WERI-Rb-1 (cell line): ENCODE results near the gene CA6.
"Not testable (repeated sequence)": the region's sequence is repeated elsewhere in the genome, so short reads cannot be mapped to it uniquely, and the experiment has no call there.

ENCODE experiments used
- DNase-seq: peaks from one replicate; pipeline ENCODE4 v3.0.0-alpha.2; 2020
- H3K27ac ChIP-seq: fragments of 250-450 bp; sonication (Bioruptor Pico); 2 replicates; pipeline ENCODE4 v1.5.1; 2020; ENCODE audit warnings: mild to moderate bottlenecking, moderate library complexity
- H3K27me3 ChIP-seq: fragments of 250-450 bp; sonication (Bioruptor Pico); 2 replicates; pipeline ENCODE4 v1.5.1; 2021; ENCODE audit warnings: mild to moderate bottlenecking, low read depth, moderate library complexity; ENCODE audit not compliant: insufficient read depth, severe bottlenecking
- H3K36me3 ChIP-seq: fragments of 250-450 bp; sonication (Bioruptor Pico); 2 replicates; pipeline ENCODE4 v1.5.1; 2020; ENCODE audit warnings: mild to moderate bottlenecking, moderate library complexity
- H3K4me3 ChIP-seq: 2 replicates; pipeline ENCODE4 v1.5.1; 2011; ENCODE audit warnings: low read depth, mild to moderate bottlenecking, control low read depth, low read length
- H3K9me3 ChIP-seq: fragments of 250-450 bp; sonication (Bioruptor Pico); 2 replicates; pipeline ENCODE4 v1.5.1; 2021; ENCODE audit warnings: mild to moderate bottlenecking, moderate library complexity; ENCODE audit not compliant: severe bottlenecking
- TF ChIP-seq, protein P1 (sequence below): IDR thresholded peaks from 2 replicates; pipeline ENCODE4 v1.5.1; 2011; ENCODE audit warnings: low read depth, mild to moderate bottlenecking, control low read depth, inconsistent platforms, low read length

CA6 gene

DNA sequence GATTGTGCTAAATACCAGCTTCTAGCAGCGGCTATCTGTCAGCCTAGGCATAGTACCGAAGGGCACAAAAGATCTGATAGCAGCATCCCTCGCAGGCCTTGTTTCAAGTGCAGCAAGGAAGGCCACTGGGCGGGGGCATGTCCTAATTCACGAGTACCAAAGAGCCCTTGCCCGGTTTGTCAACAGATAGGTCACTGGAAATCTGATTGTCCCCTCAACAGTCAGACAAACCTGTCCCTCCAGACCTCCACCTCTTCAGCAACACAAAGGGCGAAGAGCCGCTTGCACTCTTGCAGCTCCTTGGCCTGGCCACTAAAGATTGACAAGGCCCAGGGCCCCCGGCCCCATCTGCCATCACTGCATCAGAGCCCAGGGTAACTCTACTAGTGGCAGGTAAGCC, 22.7 kb upstream of the CA6 start:
- no peak overlapping the region for H3K4me3 ChIP-seq
- TF ChIP-seq, protein P1, sequence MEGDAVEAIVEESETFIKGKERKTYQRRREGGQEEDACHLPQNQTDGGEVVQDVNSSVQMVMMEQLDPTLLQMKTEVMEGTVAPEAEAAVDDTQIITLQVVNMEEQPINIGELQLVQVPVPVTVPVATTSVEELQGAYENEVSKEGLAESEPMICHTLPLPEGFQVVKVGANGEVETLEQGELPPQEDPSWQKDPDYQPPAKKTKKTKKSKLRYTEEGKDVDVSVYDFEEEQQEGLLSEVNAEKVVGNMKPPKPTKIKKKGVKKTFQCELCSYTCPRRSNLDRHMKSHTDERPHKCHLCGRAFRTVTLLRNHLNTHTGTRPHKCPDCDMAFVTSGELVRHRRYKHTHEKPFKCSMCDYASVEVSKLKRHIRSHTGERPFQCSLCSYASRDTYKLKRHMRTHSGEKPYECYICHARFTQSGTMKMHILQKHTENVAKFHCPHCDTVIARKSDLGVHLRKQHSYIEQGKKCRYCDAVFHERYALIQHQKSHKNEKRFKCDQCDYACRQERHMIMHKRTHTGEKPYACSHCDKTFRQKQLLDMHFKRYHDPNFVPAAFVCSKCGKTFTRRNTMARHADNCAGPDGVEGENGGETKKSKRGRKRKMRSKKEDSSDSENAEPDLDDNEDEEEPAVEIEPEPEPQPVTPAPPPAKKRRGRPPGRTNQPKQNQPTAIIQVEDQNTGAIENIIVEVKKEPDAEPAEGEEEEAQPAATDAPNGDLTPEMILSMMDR: no peak
- H3K27me3 ChIP-seq: no peaks in the 10 kb centered on the region
- no peaks in the 10 kb centered on the region for H3K9me3 ChIP-seq
- H3K27ac ChIP-seq: no peak overlapping the region
- DNase-seq: no peak
- H3K36me3 ChIP-seq: no peaks in the 10 kb centered on the region

DNA sequence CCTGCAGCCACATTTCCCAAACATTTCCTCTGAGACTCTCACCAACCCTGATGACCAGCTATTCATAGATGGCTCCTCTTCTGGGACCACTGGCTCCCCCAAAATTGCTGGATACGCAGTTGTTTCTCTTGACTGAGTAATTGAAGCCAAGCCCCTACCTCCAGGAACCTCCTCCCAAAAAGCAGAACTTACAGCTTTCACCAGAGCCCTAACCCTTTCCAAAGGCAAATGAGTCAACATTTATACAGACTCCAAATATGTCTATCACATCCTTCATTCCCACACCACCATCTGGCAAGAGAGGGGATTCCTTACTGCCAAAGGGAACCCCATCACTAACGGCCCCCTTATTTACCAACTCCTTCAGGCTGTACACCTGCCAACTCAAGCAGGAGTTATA, 20.3 kb upstream of the CA6 start:
- TF ChIP-seq, protein P1: no peak
- Histone ChIP-seq H3K36me3 (no peaks in the 10 kb centered on the region), H3K4me3 (no peak overlapping the region), H3K9me3 (no peaks in the 10 kb centered on the region), H3K27ac (no peak overlapping the region), H3K27me3 (no peaks in the 10 kb centered on the region)
- no peak for DNase-seq

DNA sequence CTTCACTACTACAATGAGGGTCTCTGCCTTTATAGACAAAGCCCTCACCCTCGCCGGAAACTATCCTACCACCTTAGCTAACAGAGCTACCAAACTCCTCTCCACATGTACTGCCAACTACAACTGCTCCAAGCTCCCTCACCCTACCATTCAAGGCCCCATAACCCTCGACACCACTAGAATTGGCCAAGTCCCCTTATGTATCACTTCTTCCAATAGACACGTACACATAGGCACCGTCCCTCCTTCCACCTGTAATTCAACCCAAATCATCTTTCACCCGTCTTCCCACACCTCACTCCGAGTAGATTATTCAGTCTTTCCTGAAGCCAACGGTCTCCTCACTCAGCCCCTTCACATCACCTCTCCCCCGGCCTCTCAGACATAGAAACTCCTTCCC, 19.7 kb upstream of the CA6 start:
- Histone ChIP-seq H3K27ac (no peak overlapping the region), H3K36me3 (no peaks in the 10 kb centered on the region), H3K4me3 (no peak overlapping the region), H3K9me3 (no peaks in the 10 kb centered on the region), H3K27me3 (no peaks in the 10 kb centered on the region)
- TF ChIP-seq, protein P1: no peak
- no peak for DNase-seq

DNA sequence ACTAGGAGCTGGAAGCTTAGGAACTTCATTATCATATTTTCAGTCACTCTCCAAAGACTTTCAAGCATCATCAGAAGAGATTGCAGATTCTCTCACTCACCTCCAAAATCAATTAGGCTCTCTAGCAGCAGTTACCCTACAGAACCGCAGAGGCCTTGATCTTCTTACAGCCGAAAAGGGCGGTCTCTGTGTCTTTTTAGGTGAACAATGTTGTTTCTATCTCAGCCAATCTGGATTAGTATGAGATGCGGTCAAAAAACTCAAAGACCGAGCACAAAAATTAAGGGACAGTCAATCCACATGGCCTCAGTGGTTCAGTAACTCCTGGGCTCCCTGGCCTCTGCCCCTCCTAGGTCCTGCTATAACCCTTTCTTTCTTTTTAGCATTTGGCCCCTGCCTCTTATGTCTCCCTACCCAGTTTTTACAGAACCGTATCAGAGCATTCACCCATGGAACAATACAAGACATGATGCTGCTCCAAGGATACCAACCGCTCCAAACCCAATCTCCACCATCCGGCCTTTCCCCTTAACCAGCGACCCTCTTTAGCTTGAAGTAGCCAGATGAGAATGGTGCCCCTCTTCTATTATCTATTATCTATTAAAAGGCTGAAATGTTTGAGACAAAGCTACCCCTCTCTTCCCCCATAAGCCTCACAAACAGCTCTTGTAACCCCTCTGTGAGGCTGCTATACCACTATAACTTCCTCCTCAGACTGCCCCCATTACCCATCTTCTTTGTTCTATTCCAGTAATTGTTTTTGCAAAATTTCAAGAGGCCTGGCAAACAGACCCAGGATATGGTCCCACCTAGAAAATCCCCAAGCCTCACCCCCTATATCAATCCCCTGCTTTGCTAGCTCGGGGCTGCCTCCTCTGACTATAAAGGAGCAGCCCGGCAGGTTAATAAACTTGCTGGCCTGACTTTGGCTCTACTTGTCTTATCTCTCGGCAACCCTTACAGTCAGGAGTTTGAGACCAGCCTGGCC, 18.7 kb upstream of the CA6 start:
- TF ChIP-seq, protein P1: no peak
- no peak for DNase-seq
- Histone ChIP-seq H3K4me3 (no peak overlapping the region), H3K9me3 (no peaks in the 10 kb centered on the region), H3K27me3 (no peaks in the 10 kb centered on the region), H3K27ac (no peak overlapping the region), H3K36me3 (no peaks in the 10 kb centered on the region)

DNA sequence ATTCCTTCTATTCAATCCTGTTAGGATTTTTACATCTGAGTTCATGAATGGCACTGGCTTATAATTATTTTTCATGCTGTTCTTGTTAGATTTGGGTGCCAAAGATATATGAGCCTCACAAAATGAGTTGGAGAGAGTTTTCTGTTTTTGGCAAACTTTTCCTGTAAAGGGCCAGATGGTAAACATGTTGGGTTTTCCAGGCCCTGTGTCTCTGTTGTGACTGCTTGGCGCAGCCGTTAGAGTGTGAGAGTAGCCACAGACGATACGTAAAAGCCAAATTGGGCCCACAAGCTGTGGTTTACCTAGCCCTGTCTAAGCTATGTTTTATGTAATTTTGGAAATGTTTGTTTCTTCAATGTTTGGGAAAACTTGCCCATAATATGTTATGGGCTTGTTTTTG, 15.6 kb upstream of the CA6 start:
- no peaks in the 10 kb centered on the region for H3K9me3 ChIP-seq
- no peaks in the 10 kb centered on the region for H3K27me3 ChIP-seq
- no peak for DNase-seq
- TF ChIP-seq, protein P1: no peak
- H3K27ac ChIP-seq: no peak overlapping the region
- no peaks in the 10 kb centered on the region for H3K36me3 ChIP-seq
- H3K4me3 ChIP-seq: no peak overlapping the region

DNA sequence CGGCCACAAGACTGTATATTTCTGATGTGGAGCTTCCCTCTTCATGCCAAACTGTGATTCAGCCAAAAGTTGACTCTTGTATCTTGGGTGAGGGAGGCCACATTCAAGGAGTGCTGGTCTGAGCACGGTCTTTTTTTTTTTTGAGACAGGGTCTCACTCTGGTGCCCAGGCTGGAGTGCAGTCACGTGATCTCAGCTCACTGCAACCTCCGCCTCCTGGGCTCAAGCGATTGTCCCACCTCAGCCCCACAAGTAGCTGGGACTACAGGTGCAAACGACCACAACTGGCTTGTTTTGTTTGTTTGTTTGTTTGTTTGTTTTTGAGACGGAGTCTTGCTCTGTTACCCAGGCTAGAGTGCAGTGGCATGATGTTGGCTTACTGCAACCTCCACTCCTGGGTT, 8.6 kb upstream of the CA6 start:
- not testable (repeated sequence) for DNase-seq, H3K9me3 ChIP-seq, H3K27me3 ChIP-seq, H3K4me3 ChIP-seq, H3K36me3 ChIP-seq, H3K27ac ChIP-seq
